ENCODE data around the gene NCCRP1.
"Not testable (repeated sequence)": the region's sequence is repeated elsewhere in the genome, so short reads cannot be mapped to it uniquely, and the experiment has no call there.

The NCCRP1 gene

GRCh38 chr19:39211731-39212374, 15.1 kb downstream of the NCCRP1 start:
- DNase-seq = no peak

DNA sequence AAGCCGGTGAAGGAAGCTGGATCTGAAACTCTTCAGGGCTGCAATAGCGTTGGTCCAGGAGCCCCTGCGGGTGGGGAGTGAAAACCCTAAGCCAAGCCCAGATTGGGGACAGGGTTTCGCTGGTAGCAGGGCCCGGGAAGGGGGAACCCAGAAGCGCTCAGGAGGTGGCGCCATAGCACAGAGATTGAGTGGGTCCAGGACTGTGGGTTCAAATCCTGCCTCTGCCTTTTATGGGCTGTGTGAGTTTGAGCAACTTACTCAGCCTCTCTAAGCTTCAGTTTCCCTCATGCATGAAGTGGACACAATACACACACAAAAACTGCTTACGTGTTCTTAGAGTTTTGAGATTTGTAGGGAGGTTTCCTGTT, 15.6 kb downstream of the NCCRP1 start:
- DNase-seq = no peak

- not testable (repeated sequence) for DNase-seq
Observed at GRCh38 chr19:39215323-39215722, 18.6 kb downstream of the NCCRP1 start.

GRCh38 chr19:39217094-39217493, 20.3 kb downstream of the NCCRP1 start:
- no peak for DNase-seq

DNA sequence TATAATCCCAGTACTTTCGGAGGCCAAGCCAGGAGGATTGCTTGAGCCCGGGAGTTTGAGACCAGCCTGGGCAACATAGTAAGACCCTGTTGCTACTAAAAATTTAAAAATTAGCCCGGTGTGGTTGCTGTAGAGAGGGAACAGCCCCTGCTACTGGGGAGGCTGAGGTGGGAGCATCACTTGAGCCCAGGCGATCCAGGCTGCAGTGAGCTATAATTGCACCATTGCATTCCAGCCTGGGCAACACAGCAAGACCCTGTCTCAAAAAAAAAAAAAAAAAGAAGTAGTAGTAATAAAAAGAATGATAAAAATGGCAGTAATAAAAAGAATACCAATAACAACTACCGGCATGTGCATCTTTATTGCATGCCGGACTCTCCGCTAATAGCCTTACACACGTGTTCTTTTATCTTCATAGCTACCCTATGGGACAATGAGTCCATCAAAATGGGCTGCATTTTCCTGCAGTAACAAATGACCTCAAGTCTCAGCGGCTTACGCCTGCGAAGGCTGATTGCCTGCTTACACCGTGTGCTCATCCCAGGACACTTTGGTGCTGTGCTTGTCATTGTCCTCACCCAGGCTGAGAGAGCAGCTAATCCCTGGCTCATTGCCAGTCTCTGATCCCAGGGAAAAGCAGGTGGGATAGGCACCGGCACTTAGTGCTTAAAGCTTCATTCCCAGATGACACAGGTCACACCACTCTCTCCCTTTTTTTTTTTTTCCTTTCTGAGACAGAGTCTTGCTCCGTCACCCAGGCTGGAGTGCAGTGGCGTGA, 21.7 kb downstream of the NCCRP1 start:
- DNase-seq = no peak

- DNase-seq = not testable (repeated sequence)
Observed at GRCh38 chr19:39219108-39219507, 22.3 kb downstream of the NCCRP1 start.

DNA sequence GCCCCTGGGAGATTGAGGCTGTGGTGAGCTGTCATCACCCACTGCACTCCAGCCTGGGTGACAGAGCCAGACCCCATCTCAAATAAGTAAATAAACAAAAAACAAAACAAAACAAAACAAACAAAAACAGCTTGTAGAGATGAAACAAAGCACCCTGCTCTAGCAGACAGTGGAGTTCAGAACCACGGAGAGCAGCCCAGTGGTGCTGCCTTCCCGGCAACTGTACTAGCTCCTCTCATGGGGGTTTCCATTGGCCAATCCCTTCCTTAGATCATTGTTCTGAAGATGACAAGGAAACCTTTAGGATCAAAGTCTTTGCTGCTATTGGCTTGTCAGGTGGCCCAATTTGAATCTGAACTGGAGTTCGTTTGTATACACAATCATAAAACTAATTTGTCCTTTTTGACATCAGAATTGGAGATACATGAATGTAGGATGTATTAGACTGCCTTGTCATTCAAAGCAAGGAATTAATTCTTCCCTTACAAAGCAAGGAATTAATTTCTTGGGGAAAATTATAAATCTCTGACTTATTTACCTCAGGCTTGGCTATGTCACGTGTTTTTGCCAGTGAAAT, 27.0 kb downstream of the NCCRP1 start:
- DNase-seq = no peak

DNA sequence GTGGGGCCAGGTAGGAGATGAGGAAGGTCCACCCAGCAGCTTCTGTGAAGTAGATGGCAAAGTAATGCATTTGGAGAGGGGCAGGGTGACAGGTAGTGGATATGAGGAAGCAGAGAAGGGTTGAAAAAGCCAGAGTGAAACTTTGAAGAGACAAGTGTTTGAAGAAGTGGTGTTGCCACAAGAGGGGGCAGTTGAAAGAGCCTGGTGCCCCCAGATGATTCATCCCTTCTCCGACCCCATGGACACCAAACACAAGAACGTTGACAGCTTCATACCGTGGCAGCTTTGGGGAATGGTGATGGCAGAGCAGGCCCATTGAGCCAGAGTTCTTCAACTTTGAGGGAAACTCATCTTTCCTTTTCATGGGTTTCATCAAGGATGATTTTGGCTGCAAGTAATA, 28.1 kb downstream of the NCCRP1 start:
- DNase-seq = no peak

DNA sequence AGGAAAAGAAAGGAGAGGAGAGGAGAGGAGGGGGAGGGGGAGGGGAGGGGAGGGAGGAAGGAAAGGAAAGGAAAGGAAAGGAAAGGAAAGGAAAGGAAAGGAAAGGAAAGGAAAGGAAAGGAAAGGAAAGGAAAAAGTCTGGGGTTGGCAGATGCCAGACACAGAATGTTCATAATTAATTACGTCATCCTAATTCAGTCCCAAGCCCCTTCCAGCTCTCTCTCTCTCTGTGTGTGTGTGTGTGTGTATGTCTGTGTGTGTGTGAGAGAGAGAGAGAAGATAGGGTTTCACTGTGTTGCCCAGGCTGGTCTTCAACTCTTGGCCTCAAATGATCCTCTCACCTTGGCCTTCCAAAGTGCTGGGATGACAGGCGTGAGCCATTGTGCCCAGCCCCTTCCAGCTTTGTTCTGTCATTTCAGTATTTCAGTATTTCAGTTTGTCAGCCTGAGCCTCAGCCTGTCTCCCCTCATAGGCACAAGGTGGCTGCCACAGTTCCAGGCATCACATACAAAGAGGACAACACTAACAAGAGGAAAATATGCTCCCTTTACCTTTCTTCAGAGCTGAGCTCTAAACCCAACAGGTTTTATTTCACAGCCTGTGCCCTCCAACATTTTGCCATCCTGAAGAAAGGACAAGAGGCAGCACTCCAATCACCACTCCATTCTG, 33.5 kb downstream of the NCCRP1 start:
- no peak for DNase-seq

DNA sequence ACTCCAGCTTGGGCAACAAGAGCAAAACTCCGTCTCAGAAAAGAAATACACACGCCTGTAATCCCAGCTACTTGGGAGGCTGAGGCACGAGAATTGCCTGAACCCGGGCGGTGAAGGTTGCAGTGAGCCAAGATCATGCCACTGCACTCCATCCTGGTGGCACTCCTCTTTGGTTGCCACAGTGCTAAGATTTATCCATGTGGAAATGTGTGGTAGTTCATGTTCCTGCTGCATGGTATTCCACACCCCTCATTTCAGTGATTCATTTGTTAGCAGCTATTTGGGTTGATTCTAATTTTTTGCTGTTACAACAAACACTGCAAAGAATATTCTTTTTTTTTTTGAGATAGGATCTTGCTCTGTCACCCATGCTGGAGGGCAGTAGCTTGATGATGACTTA, 35.9 kb downstream of the NCCRP1 start:
- DNase-seq = no peak

DNA sequence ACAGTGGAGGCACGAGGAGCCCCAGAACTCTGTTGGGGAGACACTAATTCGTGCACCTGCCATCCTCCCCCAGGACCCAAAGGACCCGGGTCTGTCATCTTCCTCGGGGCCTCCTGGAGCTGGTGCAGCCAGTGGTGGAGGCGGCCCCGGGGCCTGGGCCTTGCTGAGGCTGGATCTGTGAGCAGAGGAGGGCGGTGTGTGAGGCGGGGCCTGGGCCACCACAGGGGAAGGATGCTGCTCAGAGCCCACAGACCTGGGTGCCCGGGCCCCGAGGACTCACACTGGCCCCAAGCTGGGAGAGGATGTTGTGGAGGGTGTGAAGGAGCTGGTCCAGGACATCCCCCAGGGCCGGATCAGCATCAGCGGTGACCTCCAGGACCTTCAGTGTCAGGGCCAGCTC, 39.8 kb downstream of the NCCRP1 start:
- DNase-seq = no peak

DNA sequence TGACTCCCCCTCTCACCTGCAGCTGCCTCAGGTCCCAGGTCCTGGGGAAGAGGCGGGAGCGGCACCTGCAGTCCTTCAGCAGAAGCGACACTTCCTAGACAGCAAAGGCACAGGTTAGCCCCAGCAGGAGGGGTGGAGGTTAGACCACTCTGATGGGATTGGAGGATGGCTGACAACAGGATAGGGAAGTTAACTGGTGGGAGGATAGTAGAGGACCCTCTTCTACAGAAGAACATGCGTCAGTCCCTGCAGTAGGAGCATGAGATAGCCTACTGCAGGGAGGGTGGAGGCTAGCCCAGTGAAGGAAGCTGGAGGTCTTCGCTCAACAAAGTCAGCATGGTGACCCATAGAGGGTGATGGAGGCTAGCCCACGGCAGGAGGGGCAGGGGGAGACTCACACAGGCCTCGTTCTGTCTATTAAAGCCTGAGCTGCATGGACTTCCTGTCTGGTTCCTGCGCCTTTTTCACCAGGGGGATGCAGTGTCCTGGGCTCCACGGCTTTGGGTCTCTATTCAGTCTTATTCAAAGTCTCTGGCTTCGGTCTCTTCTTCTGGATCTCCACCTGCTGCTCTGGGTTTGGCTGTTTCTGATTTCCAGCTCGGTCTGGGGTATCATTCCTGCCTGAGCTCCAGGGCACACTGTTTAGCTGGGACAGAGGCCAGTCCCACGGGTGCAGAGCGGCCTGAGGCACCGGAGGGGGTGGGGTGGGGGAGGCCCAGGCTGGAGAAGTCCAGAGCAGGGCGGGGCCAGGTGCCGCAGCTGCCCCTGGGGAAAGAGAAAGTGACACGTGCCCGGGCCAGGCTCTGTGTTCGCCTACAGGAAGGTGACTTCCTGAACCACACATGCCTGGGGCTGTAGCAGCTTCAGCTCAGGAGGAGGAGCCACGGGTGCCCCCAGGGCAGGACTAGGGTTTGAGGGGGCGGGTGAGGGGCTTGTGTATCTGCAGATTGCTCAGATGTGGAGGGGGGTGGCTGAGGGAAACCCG, 40.7 kb downstream of the NCCRP1 start:
- DNase-seq = no peak

DNA sequence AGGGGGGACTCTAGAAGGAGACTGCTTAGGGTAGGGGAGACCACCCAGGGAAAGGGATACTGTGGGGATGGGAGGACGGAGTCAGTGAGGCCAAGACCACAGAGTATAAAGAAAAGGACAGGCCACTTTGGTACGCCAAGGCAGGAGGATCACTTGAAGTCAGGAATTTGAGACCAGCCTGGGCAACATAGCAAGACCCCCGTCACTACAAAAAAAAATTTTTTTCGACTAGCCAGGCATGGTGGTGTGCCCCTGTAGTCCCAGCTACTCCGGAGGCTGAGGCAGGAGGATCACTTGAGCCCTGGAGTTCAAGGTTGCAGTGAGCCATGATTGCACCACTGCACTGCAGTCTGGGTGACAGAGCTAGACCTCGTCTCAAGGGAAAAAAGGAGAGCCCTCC, 41.4 kb downstream of the NCCRP1 start:
- no peak for DNase-seq

DNA sequence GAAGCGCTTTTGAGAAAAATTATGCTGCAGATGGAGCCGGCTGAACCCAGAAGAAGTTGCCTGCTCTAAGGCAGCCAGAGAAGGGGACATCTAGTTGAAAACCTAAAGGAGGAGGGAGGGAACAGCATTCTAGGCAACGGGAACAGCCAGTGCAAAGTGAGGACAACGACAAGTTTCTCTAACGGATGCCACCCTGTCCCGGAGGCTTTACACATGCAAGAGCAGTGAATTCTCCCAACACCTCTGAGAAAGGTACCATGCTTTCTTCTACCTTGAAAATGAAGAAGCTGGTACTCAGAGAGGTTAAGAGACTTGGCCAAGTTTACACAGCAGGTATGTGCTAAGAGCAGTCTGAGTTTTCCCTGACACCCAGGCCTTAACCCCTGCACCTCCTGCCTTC, 42.2 kb downstream of the NCCRP1 start:
- no peak for DNase-seq

DNA sequence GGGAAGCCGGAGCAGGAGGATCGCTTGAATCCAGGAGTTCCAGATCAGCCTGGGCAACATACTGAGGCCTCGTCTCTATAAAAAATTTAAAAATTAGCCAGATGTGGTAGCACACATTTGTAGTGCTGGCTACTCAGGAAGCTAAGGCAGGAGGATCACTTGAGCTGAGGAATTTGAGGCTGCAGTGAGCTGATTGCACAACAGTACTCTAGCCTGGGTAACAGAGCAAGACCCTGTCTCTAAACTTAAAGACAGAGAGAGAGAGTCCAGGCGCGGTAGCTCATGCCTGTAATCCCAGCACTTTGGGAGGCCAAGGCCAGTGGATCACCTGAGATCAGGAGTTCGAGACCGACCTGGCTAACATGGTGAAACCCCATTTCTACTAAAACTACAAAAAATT, 43.7 kb downstream of the NCCRP1 start:
- DNase-seq = no peak

DNA sequence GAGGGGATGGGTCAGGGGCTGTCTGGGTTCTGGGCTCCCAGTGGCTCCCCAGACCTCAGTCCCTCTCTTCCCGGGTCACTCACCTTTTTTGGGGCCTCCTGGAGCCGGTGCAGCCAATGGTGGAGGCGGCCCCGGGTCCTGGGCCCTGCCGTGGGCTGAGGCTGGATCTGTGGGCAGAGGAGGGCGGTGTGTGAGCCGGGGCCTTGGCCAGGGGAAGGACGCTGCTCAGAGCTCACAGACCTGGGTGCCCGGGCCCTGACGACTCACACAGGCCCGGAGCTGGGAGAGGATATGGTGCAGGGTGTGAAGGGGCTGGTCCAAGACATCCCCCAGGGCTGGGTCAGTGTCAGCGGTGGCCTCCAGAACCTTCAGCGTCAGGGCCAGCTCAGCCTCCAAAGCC, 47.0 kb downstream of the NCCRP1 start:
- DNase-seq = not testable (repeated sequence)

- DNase-seq = not testable (repeated sequence)
Observed at GRCh38 chr19:39244410-39245100, 47.8 kb downstream of the NCCRP1 start, which contains the start of gene IFNL3. Gene IFNL3 (minus strand): TSS chr19:39245006. CDS start chr19:39244967, 39 bp downstream.

DNA sequence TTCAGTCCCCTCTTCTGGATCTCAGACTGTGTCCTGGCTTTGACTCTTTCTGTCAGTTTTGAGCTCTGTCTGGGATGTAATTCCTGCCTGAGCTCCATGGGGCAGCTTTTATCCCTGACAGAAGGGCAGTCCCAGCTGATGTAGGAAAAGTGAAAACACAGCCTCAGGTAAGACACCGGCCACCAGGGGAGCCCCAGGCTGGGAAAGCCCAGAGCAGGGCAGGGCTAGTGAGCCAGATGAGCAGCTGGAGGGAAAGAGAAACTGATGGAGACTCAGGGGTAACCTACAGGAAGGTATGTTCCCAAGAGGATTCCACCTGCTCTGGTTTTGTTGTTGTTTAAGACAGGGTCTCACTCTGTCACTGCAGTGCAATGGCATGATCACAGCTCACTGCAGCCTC, 48.4 kb downstream of the NCCRP1 start:
- not testable (repeated sequence) for DNase-seq

- no peak for DNase-seq
Observed at GRCh38 chr19:39246951-39247669, 50.3 kb downstream of the NCCRP1 start.

DNA sequence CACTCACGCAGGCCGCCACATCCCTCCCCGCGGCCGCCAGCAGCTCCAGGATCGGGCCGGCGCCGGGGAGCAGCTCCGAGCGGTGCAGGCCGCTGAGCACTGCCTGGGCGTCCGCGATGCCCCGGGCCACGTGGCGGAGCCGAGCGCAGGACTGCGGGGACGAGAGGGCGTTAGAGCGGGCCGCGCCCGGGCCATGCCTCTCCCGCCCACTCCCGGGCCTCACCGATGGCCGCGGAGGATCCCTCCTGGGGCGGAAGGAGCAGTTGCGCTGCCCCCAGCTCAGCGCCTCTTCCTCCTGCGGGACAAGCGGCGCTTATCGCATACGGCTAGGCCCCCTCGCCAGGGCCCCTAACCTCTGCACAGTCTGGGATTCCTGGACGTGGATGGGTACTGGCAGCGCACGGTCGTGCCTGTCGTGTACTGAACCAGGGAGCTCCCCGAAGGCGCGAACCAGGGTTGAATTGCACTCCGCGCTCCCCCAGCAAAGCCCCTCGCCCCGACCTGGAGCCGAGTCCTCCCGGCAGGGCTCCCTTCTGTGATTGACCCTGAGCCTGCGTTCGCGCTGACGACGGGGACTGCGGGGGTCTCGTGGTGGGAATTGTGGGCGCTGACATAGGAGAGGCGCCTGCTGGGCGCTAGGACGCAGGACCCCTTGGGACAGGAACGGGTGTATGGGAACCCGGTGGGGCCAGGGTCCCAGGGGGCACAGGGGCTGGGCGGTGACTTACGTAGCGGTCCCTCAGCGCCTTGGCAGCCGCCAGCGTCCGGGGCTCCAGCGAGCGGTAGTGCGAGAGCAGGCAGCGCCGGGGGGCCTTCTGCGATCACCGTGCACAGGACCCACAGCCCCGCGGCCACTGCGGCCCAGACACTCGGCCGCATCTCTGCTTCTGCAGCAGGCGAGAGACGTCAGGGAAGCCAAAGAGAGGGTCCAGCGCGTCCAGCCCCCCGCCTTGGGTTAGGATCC, 51.2 kb downstream of the NCCRP1 start:
- no peak for DNase-seq
